Left ventricle myocardium inferior (tissue), 1 donor: ENCODE data around the gene CELA1. TPM values are rescaled to one million over a fixed set of nuclear protein-coding genes. Genes with fewer than 3 reads are reported as not detected.

Experiments
- DNase-seq: peaks from one replicate; pipeline ENCODE4 v3.0.0-alpha.2; 2020
- H3K27ac ChIP-seq: fragments of 200-600 bp; replicated peaks from 2 replicates; pipeline ENCODE4 v1.8.0; 2021
- H3K27me3 ChIP-seq: fragments of 200-600 bp; 2 replicates; pipeline ENCODE4 v1.8.0; 2021; ENCODE audit warnings: low read depth
- H3K36me3 ChIP-seq: fragments of 200-600 bp; 2 replicates; pipeline ENCODE4 v1.8.0; 2021
- H3K4me1 ChIP-seq: fragments of 200-600 bp; 2 replicates; pipeline ENCODE4 v1.8.0; 2021
- H3K4me3 ChIP-seq: fragments of 200-600 bp; 2 replicates; pipeline ENCODE4 v1.8.0; 2021; ENCODE audit warnings: mild to moderate bottlenecking, moderate library complexity
- H3K9me3 ChIP-seq: fragments of 200-600 bp; replicated peaks from 2 replicates; pipeline ENCODE4 v1.8.0; 2021
- intact Hi-C: fragments of 100-400 bp; cut with micrococcal nuclease; formaldehyde crosslinking; loops from one replicate; pipeline ENCODE4 v1.11.0; 2022
- total RNA-seq: library from RNA; stranded (reverse); fragmentation: NEBNext Ultra II Directional; extraction: Animal tissue kit (Norgen Biotek cat#: 25700); gene quantifications from one replicate; pipeline ENCODE4 v1.2.1, GENCODE V29; 2021
- TF ChIP-seq, protein P1 (sequence below): fragments of 200-600 bp; IDR thresholded peaks from 2 replicates; pipeline ENCODE4 v1.8.0; 2021; ENCODE audit warnings: antibody characterized with exemption, mild to moderate bottlenecking, borderline replicate concordance
- donor health status: DM: no; HTN: yes; CAD: no; lungs with severe emphysema.

CELA1 gene
- total RNA-seq, 1 donor from 2014 or later = not detected

DNA sequence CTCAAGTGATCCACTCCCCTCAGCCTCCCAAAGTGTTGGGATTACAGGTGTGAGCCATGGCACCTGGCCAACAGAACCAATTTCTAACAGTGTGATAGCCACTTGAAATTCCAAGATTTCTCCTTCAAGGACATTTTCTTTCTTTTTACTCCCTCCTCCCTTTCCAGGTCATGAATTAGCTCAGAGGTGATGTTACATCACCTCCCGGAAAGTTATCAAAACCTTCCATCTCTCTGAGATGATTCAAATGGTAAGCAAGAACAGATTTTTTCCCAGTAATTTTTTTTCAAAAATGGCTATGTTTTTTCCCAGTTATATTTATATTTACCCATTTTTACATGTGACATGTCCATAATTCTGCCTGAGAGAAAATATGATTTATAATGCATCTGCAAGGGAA, 60.6 kb downstream of the CELA1 start:
- DNase-seq = no peak
- TF ChIP-seq, protein P1, sequence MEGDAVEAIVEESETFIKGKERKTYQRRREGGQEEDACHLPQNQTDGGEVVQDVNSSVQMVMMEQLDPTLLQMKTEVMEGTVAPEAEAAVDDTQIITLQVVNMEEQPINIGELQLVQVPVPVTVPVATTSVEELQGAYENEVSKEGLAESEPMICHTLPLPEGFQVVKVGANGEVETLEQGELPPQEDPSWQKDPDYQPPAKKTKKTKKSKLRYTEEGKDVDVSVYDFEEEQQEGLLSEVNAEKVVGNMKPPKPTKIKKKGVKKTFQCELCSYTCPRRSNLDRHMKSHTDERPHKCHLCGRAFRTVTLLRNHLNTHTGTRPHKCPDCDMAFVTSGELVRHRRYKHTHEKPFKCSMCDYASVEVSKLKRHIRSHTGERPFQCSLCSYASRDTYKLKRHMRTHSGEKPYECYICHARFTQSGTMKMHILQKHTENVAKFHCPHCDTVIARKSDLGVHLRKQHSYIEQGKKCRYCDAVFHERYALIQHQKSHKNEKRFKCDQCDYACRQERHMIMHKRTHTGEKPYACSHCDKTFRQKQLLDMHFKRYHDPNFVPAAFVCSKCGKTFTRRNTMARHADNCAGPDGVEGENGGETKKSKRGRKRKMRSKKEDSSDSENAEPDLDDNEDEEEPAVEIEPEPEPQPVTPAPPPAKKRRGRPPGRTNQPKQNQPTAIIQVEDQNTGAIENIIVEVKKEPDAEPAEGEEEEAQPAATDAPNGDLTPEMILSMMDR = no peak
- Histone ChIP-seq H3K27me3 (peaks cover 6% of the 10 kb centered on the region), H3K4me1 (no peaks in the 10 kb centered on the region), H3K9me3 (no peaks in the 10 kb centered on the region), H3K4me3 (no peak overlapping the region), H3K27ac (no peak overlapping the region), H3K36me3 (no peaks in the 10 kb centered on the region)
- intact Hi-C loops = no loop called here

DNA sequence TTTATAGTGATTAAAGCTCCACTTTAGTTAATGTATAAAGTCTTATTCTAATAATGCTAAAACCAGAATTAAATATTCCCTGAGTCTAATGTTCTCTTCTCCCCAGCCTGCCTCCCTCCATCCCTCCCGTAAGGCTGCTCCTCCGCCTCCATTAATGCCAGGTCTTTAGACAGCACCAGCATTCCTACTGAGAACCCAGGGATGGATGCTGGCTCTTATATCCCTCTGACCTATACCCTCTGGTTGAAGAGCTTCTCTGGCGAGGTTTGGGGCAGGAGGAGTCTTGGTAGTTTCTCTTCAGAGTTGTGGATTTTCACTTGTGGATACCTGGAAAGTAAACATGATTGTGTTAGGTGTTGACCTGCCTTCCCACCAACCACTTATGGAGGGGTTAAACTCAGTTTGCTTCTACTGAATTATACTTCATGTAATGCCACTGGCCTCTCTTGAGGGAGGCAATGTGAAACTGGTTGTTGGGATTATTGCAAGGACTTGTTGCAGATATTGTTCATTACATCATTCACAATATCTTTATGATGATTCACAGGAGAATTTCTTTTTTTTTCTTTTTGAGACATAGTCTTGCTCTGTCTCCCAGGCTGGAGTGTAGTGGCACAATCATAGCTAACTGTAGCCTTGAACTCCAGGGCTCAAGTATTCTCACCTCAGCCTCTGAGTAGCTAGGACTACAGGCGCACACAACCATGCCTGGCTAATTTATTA, 65.1 kb downstream of the CELA1 start:
- no peaks in the 10 kb centered on the region for H3K9me3 ChIP-seq
- no peaks in the 10 kb centered on the region for H3K36me3 ChIP-seq
- intact Hi-C loops = no loop called here
- peaks cover 10% of the 10 kb centered on the region for H3K27me3 ChIP-seq
- TF ChIP-seq, protein P1 = no peak
- no peak overlapping the region for H3K27ac ChIP-seq
- no peaks in the 10 kb centered on the region for H3K4me1 ChIP-seq
- no peak overlapping the region for H3K4me3 ChIP-seq
- no peak for DNase-seq

Other genes with a start within 250 kb of the CELA1 start
- gene TFCP2, start 173.5 kb downstream of the CELA1 start, total RNA-seq = 22.8 TPM
- 9.9 TPM for gene POU6F1, start 128.6 kb downstream of the CELA1 start, total RNA-seq
- gene DAZAP2, start 107.9 kb downstream of the CELA1 start, total RNA-seq = 179 TPM
- gene SMAGP, start 76.3 kb downstream of the CELA1 start, total RNA-seq = 3.3 TPM
- 1.6 TPM for gene BIN2, start 22.5 kb downstream of the CELA1 start, total RNA-seq
- gene GALNT6, start 44.7 kb upstream of the CELA1 start, total RNA-seq = 0.60 TPM
- gene SLC4A8, start 78.2 kb upstream of the CELA1 start, total RNA-seq = 0.14 TPM
- gene SCN8A, start 244.6 kb upstream of the CELA1 start, total RNA-seq = 0.41 TPM